Neural cell (in vitro differentiated cells): ENCODE data around the gene PLCH1. TPM values are rescaled to one million over a fixed set of nuclear protein-coding genes. Genes with fewer than 3 reads are reported as not detected.

Experiments
- H2AFZ ChIP-seq: fragments of 200-600, 300-800 bp; sonication (generic), shearing (Covaris generic); 2 replicates; pipeline ENCODE4 v1.6.0; 2014; ENCODE audit warnings: low read depth, mild to moderate bottlenecking, antibody characterized with exemption, low read length, moderate library complexity
- H3F3A ChIP-seq: fragments of 200-600 bp; shearing (Covaris generic); 2 replicates; pipeline ENCODE4 v1.6.1; 2016; ENCODE audit warnings: mild to moderate bottlenecking, moderate library complexity, mixed read lengths, antibody characterized with exemption, low read length; ENCODE audit not compliant: insufficient read depth, poor library complexity, severe bottlenecking
- H3K27ac ChIP-seq: fragments of 200-600, 300-800 bp; sonication (generic), shearing (Covaris generic); 2 replicates; pipeline ENCODE4 v1.5.1; 2014; ENCODE audit warnings: mild to moderate bottlenecking, low read length, moderate library complexity
- H3K27me3 ChIP-seq: fragments of 300-800, 200-600 bp; sonication (generic), shearing (Covaris generic); 2 replicates; pipeline ENCODE4 v1.6.0; 2014; ENCODE audit warnings: mild to moderate bottlenecking, low read depth, low read length, moderate library complexity; ENCODE audit not compliant: insufficient read depth
- H3K36me3 ChIP-seq: fragments of 300-800, 200-600 bp; sonication (generic), shearing (Covaris generic); 2 replicates; pipeline ENCODE4 v1.5.1; 2014; ENCODE audit warnings: mild to moderate bottlenecking, antibody characterized with exemption, low read length, moderate library complexity; ENCODE audit not compliant: insufficient read depth
- H3K4me2 ChIP-seq: fragments of 300-800, 200-600 bp; sonication (generic), shearing (Covaris generic); 2 replicates; pipeline ENCODE4 v1.6.0; 2014; ENCODE audit warnings: mild to moderate bottlenecking, low read length
- H3K4me3 ChIP-seq: fragments of 300-800, 200-600 bp; sonication (generic), shearing (Covaris generic); 2 replicates; pipeline ENCODE4 v1.5.1; 2014; ENCODE audit warnings: mild to moderate bottlenecking, low read length, moderate library complexity
- H3K79me2 ChIP-seq: fragments of 200-600 bp; shearing (Covaris generic); replicated peaks from 2 replicates; pipeline ENCODE4 v1.6.0; 2014; ENCODE audit warnings: mild to moderate bottlenecking, low read length, moderate library complexity; ENCODE audit not compliant: insufficient read depth
- H3K9ac ChIP-seq: fragments of 300-800, 200-600 bp; sonication (generic), shearing (Covaris generic); 2 replicates; pipeline ENCODE4 v1.6.1; 2016; ENCODE audit warnings: mild to moderate bottlenecking, low read length, mixed read lengths
- H3K9me2 ChIP-seq: fragments of 200-600 bp; shearing (Covaris generic); 2 replicates; pipeline ENCODE4 v1.6.1; 2016; ENCODE audit warnings: mild to moderate bottlenecking, low read length, mixed read lengths; ENCODE audit not compliant: insufficient read depth
- H3K9me3 ChIP-seq: fragments of 200-600, 300-800 bp; sonication (generic), shearing (Covaris generic); 2 replicates; pipeline ENCODE4 v1.6.1; 2016; ENCODE audit warnings: mild to moderate bottlenecking, mixed run types, low read length, moderate library complexity, mixed read lengths
- H4K20me1 ChIP-seq: fragments of 200-600 bp; shearing (Covaris generic); 2 replicates; pipeline ENCODE4 v1.6.1; 2016; ENCODE audit warnings: mild to moderate bottlenecking, mixed run types; ENCODE audit not compliant: insufficient read depth
- EP300 ChIP-seq: fragments of 450-650 bp; conservative IDR thresholded peaks from 2 replicates; pipeline ENCODE4 v1.6.1; 2014; ENCODE audit warnings: antibody characterized with exemption, mild to moderate bottlenecking, moderate library complexity; ENCODE audit not compliant: poor library complexity, severe bottlenecking
- EZH2 ChIP-seq: fragments of 200-600, 300-800 bp; shearing (Covaris generic), sonication (generic); IDR thresholded peaks from 2 replicates; pipeline ENCODE4 v1.6.1; 2014; ENCODE audit warnings: antibody characterized with exemption, low read length, borderline replicate concordance, mild to moderate bottlenecking; ENCODE audit not compliant: insufficient read depth, poor library complexity, severe bottlenecking
- MXI1 ChIP-seq: fragments of 450-650 bp; conservative IDR thresholded peaks from 2 replicates; pipeline ENCODE4 v1.6.1; 2014; ENCODE audit warnings: antibody characterized with exemption, mild to moderate bottlenecking; ENCODE audit not compliant: poor library complexity, severe bottlenecking
- POLR2AphosphoS5 ChIP-seq: IDR thresholded peaks from 2 replicates; pipeline ENCODE4 v1.6.1; 2012
- RAD21 ChIP-seq: fragments of 450-650 bp; conservative IDR thresholded peaks from 2 replicates; pipeline ENCODE4 v1.6.1; 2014; ENCODE audit warnings: antibody characterized with exemption, mild to moderate bottlenecking, moderate library complexity
- SMC3 ChIP-seq: fragments of 450-650 bp; conservative IDR thresholded peaks from 2 replicates; pipeline ENCODE4 v1.6.1; 2014; ENCODE audit warnings: antibody characterized with exemption, mild to moderate bottlenecking, moderate library complexity; ENCODE audit not compliant: poor library complexity
- TAF1 ChIP-seq: IDR thresholded peaks from 2 replicates; pipeline ENCODE4 v1.6.1; 2012; ENCODE audit warnings: low read depth
- polyA plus RNA-seq: library from polyadenylated mRNA; depleted of rRNA; stranded (reverse); fragments of >200 nt; gene quantifications from 2 replicates; pipeline ENCODE4 v1.2.3, GENCODE V29; 2014
- TF ChIP-seq, protein P1 (sequence below): fragments of 450-650 bp; IDR thresholded peaks from 2 replicates; pipeline ENCODE4 v1.5.1; 2014; ENCODE audit warnings: antibody characterized with exemption, mild to moderate bottlenecking, moderate library complexity; ENCODE audit not compliant: poor library complexity, severe bottlenecking
- TF ChIP-seq, protein P2 (sequence below): IDR thresholded peaks from 2 replicates; pipeline ENCODE4 v1.6.1; 2012; ENCODE audit warnings: borderline replicate concordance

PLCH1 gene
- polyA plus RNA-seq, 1 donor from 2014 or later, result 13.5 TPM

DNA sequence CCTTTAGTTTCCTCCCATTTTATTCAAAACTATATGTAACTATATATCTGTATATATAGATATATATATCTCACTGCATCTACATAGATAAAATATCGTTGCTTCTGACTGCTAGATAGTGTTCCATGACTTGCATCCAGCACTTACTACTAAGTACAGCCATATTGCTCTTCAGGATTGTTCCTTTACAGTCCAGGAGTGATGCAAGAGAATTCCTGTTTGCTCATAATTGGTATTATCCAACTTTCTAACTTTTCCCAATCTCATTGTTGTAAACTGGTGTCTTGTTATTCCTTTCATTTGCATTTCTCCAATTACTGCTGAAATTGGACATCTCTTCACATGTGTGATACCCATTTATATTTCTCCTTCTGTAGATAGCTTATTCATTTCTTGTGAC, 351.6 kb downstream of the PLCH1 start:
- no peaks in the 10 kb centered on the region for H4K20me1 ChIP-seq
- no peak for TF ChIP-seq MXI1
- TF ChIP-seq, protein P1, sequence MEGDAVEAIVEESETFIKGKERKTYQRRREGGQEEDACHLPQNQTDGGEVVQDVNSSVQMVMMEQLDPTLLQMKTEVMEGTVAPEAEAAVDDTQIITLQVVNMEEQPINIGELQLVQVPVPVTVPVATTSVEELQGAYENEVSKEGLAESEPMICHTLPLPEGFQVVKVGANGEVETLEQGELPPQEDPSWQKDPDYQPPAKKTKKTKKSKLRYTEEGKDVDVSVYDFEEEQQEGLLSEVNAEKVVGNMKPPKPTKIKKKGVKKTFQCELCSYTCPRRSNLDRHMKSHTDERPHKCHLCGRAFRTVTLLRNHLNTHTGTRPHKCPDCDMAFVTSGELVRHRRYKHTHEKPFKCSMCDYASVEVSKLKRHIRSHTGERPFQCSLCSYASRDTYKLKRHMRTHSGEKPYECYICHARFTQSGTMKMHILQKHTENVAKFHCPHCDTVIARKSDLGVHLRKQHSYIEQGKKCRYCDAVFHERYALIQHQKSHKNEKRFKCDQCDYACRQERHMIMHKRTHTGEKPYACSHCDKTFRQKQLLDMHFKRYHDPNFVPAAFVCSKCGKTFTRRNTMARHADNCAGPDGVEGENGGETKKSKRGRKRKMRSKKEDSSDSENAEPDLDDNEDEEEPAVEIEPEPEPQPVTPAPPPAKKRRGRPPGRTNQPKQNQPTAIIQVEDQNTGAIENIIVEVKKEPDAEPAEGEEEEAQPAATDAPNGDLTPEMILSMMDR, result no peak
- no peak for TF ChIP-seq TAF1
- TF ChIP-seq SMC3, result no peak
- no peak for TF ChIP-seq RAD21
- no peak for TF ChIP-seq POLR2AphosphoS5
- no peak for TF ChIP-seq EP300
- no peaks in the 10 kb centered on the region for H3K9me3 ChIP-seq
- no peak overlapping the region for H3K4me2 ChIP-seq
- H3K79me2 ChIP-seq, result no peaks in the 10 kb centered on the region
- no peaks in the 10 kb centered on the region for H3F3A ChIP-seq
- no peak overlapping the region for H3K27ac ChIP-seq
- H3K36me3 ChIP-seq, result no peaks in the 10 kb centered on the region
- H2AFZ ChIP-seq, result no peak overlapping the region
- no peak overlapping the region for H3K4me3 ChIP-seq
- H3K9ac ChIP-seq, result no peak overlapping the region
- H3K27me3 ChIP-seq, result no peaks in the 10 kb centered on the region
- H3K9me2 ChIP-seq, result no peaks in the 10 kb centered on the region

DNA sequence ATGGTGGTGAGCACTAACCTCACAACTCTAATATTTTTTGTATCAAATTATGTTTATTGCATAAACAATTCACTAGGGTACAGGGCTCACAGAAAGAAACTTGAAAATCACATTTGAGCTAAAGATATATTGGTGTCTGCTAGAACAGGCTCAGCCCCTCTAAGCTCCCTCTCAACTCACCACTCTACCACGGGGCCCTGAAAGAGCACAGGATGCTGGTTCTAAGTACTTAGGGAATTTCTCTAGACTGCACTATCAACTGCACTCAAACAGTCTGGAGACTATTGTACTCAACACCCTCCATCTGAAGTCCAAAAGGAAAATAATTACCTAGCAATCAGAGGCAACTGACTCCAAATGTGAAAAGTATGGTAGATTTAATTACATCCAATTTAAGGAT, 352.7 kb downstream of the PLCH1 start:
- no peak overlapping the region for H3K27ac ChIP-seq
- H3K9me2 ChIP-seq, result no peaks in the 10 kb centered on the region
- H2AFZ ChIP-seq, result no peak overlapping the region
- no peaks in the 10 kb centered on the region for H3K27me3 ChIP-seq
- H3K79me2 ChIP-seq, result no peaks in the 10 kb centered on the region
- H3F3A ChIP-seq, result no peaks in the 10 kb centered on the region
- H3K9ac ChIP-seq, result no peak overlapping the region
- TF ChIP-seq EZH2 (no peak), SMC3 (no peak), MXI1 (no peak), RAD21 (no peak), TAF1 (no peak)
- TF ChIP-seq, protein P1, result no peak
- TF ChIP-seq, protein P2, sequence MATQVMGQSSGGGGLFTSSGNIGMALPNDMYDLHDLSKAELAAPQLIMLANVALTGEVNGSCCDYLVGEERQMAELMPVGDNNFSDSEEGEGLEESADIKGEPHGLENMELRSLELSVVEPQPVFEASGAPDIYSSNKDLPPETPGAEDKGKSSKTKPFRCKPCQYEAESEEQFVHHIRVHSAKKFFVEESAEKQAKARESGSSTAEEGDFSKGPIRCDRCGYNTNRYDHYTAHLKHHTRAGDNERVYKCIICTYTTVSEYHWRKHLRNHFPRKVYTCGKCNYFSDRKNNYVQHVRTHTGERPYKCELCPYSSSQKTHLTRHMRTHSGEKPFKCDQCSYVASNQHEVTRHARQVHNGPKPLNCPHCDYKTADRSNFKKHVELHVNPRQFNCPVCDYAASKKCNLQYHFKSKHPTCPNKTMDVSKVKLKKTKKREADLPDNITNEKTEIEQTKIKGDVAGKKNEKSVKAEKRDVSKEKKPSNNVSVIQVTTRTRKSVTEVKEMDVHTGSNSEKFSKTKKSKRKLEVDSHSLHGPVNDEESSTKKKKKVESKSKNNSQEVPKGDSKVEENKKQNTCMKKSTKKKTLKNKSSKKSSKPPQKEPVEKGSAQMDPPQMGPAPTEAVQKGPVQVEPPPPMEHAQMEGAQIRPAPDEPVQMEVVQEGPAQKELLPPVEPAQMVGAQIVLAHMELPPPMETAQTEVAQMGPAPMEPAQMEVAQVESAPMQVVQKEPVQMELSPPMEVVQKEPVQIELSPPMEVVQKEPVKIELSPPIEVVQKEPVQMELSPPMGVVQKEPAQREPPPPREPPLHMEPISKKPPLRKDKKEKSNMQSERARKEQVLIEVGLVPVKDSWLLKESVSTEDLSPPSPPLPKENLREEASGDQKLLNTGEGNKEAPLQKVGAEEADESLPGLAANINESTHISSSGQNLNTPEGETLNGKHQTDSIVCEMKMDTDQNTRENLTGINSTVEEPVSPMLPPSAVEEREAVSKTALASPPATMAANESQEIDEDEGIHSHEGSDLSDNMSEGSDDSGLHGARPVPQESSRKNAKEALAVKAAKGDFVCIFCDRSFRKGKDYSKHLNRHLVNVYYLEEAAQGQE, result no peak
- H4K20me1 ChIP-seq, result no peaks in the 10 kb centered on the region
- no peak overlapping the region for H3K4me2 ChIP-seq
- H3K4me3 ChIP-seq, result no peak overlapping the region
- H3K9me3 ChIP-seq, result no peaks in the 10 kb centered on the region
- no peaks in the 10 kb centered on the region for H3K36me3 ChIP-seq
